ENCODE data around the gene ZBTB49. TPM values are rescaled to one million over a fixed set of nuclear protein-coding genes. Genes with fewer than 3 reads are reported as not detected.

ZBTB49 gene
- total and polyA plus RNA-seq, 2 of the 13 experiments (the other 11 are each of a cell fraction or from before 2014, with no cell fraction given), result 3.3 to 4.3 TPM

DNA sequence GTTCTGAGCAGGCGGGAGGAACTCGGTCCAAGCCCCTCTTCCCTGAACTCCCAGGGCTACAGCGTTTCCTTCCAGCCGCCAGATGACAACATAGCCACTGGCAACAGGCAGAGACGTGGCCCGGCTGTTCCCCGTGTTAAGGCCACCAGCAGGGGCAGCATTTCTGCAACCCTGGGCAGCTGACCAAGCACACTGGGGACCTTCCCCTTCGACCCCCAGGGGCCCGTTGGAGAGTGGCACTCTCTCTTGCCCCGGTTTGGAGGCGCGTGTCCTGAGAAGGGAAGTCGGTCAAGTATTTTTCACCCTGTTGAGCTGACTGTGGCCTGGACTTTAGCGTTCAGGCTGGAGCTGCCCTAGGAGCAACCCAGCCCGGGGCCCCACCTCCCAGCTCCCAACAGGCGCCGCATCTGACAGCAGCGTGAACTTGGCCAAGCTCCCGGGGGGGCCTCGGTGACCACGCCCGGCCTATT lies 37.6 kb downstream of the ZBTB49 start (continued):
- TF ChIP-seq TRAFD1 (CRISPR knock-in tag; IDR thresholded peaks at IDR 0.05; ENCODE audit: borderline replicate concordance) (no peak), DMAP1 (CRISPR knock-in tag; IDR thresholded peaks at IDR 0.05) (peak; percentile 44; the same call in 1 of the 2 replicates), CEBPG (CRISPR knock-in tag; IDR thresholded peaks at IDR 0.05) (peak; percentile 53; the same call in 1 of the 2 replicates), NCOR1 (IDR thresholded peaks at IDR 0.05; ENCODE audit: borderline replicate concordance, low read length) (no peak), RXRA (CRISPR knock-in tag; IDR thresholded peaks at IDR 0.05) (peak; percentile 45; the same call in 1 of the 2 replicates), AGO1 (IDR thresholded peaks at IDR 0.05; ENCODE audit: low read depth, low read length, poor library complexity, severe bottlenecking) (no peak), ZBTB7B (CRISPR knock-in tag; IDR thresholded peaks at IDR 0.05) (peak; percentile 84; the same call in 1 of the 2 replicates), MAFF (IDR thresholded peaks at IDR 0.05; ENCODE audit: low read depth, low read length) (0 out of 2 replicates have a peak, but pooled peaks have one; percentile 25), KLF6 (CRISPR knock-in tag; IDR thresholded peaks at IDR 0.05) (no peak), SAP130 (CRISPR knock-in tag; IDR thresholded peaks at IDR 0.05; ENCODE audit: low read depth) (peak; percentile 77), GFI1 (CRISPR knock-in tag; IDR thresholded peaks at IDR 0.05; ENCODE audit: borderline replicate concordance) (no peak), ZNF337 (CRISPR knock-in tag; IDR thresholded peaks at IDR 0.05; ENCODE audit: borderline replicate concordance, low read depth) (no peak), ZFP62 (CRISPR knock-in tag; IDR thresholded peaks at IDR 0.05) (no peak), RFX3 (CRISPR knock-in tag; IDR thresholded peaks at IDR 0.05) (no peak), HOMEZ (CRISPR knock-in tag; IDR thresholded peaks at IDR 0.05; ENCODE audit: low read depth) (0 out of 2 replicates have a peak, but pooled peaks have one; percentile 25), RELA (CRISPR knock-in tag; IDR thresholded peaks at IDR 0.05) (no peak), ZNF121 (CRISPR knock-in tag; IDR thresholded peaks at IDR 0.05) (no peak), PHF8 (CRISPR knock-in tag; IDR thresholded peaks at IDR 0.05) (peak; percentile 37; the same call in 1 of the 2 replicates), ZNF572 (CRISPR knock-in tag; IDR thresholded peaks at IDR 0.05) (peak; percentile 88; the same call in 1 of the 2 replicates), ZNF296 (CRISPR knock-in tag; conservative IDR thresholded peaks at IDR 0.05) (peak; percentile 69; the same call in 1 of the 2 replicates), ZNF768 (CRISPR knock-in tag; IDR thresholded peaks at IDR 0.05) (peak; percentile 45; the same call in 1 of the 2 replicates)
- TF ChIP-seq, protein P1, sequence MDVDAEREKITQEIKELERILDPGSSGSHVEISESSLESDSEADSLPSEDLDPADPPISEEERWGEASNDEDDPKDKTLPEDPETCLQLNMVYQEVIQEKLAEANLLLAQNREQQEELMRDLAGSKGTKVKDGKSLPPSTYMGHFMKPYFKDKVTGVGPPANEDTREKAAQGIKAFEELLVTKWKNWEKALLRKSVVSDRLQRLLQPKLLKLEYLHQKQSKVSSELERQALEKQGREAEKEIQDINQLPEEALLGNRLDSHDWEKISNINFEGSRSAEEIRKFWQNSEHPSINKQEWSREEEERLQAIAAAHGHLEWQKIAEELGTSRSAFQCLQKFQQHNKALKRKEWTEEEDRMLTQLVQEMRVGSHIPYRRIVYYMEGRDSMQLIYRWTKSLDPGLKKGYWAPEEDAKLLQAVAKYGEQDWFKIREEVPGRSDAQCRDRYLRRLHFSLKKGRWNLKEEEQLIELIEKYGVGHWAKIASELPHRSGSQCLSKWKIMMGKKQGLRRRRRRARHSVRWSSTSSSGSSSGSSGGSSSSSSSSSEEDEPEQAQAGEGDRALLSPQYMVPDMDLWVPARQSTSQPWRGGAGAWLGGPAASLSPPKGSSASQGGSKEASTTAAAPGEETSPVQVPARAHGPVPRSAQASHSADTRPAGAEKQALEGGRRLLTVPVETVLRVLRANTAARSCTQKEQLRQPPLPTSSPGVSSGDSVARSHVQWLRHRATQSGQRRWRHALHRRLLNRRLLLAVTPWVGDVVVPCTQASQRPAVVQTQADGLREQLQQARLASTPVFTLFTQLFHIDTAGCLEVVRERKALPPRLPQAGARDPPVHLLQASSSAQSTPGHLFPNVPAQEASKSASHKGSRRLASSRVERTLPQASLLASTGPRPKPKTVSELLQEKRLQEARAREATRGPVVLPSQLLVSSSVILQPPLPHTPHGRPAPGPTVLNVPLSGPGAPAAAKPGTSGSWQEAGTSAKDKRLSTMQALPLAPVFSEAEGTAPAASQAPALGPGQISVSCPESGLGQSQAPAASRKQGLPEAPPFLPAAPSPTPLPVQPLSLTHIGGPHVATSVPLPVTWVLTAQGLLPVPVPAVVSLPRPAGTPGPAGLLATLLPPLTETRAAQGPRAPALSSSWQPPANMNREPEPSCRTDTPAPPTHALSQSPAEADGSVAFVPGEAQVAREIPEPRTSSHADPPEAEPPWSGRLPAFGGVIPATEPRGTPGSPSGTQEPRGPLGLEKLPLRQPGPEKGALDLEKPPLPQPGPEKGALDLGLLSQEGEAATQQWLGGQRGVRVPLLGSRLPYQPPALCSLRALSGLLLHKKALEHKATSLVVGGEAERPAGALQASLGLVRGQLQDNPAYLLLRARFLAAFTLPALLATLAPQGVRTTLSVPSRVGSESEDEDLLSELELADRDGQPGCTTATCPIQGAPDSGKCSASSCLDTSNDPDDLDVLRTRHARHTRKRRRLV (CRISPR knock-in tag; IDR thresholded peaks at IDR 0.05), result no peak
- TF ChIP-seq, protein P2, sequence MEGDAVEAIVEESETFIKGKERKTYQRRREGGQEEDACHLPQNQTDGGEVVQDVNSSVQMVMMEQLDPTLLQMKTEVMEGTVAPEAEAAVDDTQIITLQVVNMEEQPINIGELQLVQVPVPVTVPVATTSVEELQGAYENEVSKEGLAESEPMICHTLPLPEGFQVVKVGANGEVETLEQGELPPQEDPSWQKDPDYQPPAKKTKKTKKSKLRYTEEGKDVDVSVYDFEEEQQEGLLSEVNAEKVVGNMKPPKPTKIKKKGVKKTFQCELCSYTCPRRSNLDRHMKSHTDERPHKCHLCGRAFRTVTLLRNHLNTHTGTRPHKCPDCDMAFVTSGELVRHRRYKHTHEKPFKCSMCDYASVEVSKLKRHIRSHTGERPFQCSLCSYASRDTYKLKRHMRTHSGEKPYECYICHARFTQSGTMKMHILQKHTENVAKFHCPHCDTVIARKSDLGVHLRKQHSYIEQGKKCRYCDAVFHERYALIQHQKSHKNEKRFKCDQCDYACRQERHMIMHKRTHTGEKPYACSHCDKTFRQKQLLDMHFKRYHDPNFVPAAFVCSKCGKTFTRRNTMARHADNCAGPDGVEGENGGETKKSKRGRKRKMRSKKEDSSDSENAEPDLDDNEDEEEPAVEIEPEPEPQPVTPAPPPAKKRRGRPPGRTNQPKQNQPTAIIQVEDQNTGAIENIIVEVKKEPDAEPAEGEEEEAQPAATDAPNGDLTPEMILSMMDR (CRISPR knock-in tag; IDR thresholded peaks at IDR 0.05), result peak; percentile 91
